ENCODE results near the gene PCYT1B. TPM values are rescaled to one million over a fixed set of nuclear protein-coding genes. Genes with fewer than 3 reads are reported as not detected.
"Not testable (repeated sequence)": the region's sequence is repeated elsewhere in the genome, so short reads cannot be mapped to it uniquely, and the experiment has no call there.

The PCYT1B gene
- total RNA-seq, 1 donor from 2014 or later = 1.1 TPM

DNA sequence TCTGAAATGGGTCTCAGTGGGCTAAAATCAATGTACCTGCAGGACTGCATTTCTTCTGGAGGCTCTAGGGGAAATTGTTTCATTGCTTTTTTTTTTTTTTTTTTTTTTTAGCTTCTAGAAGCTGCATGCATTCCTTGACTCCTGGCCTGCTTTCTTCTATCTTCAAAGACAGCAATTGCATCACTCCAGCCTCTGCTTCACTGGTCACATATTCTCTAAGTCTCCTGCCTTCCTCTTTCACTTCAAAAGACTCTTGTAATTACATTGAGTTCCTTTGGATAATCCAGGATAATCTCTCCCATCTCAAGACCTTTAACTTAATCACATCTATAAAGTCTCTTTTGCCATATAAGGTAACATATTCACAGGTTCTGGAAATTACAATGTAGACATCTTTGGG is 11.3 kb upstream of the PCYT1B start:
- H3K4me1 Mint-ChIP-seq (ENCODE audit: unreplicated experiment) = no peaks in the 10 kb centered on the region
- no peak overlapping the region for H3K4me3 Mint-ChIP-seq (ENCODE audit: unreplicated experiment)
- TF ChIP-seq, protein P1, sequence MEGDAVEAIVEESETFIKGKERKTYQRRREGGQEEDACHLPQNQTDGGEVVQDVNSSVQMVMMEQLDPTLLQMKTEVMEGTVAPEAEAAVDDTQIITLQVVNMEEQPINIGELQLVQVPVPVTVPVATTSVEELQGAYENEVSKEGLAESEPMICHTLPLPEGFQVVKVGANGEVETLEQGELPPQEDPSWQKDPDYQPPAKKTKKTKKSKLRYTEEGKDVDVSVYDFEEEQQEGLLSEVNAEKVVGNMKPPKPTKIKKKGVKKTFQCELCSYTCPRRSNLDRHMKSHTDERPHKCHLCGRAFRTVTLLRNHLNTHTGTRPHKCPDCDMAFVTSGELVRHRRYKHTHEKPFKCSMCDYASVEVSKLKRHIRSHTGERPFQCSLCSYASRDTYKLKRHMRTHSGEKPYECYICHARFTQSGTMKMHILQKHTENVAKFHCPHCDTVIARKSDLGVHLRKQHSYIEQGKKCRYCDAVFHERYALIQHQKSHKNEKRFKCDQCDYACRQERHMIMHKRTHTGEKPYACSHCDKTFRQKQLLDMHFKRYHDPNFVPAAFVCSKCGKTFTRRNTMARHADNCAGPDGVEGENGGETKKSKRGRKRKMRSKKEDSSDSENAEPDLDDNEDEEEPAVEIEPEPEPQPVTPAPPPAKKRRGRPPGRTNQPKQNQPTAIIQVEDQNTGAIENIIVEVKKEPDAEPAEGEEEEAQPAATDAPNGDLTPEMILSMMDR (IDR thresholded peaks at IDR 0.05) = no peak
- no peak overlapping the region for H3K27ac Mint-ChIP-seq (ENCODE audit: unreplicated experiment)
- peaks cover 23% of the 10 kb centered on the region for H3K27me3 Mint-ChIP-seq (ENCODE audit: unreplicated experiment)
- DNase-seq (ENCODE audit: extremely low spot score, unreplicated experiment) = no peak
- no peaks in the 10 kb centered on the region for H3K9me3 Mint-ChIP-seq (ENCODE audit: unreplicated experiment)
- H3K36me3 Mint-ChIP-seq (ENCODE audit: unreplicated experiment) = no peaks in the 10 kb centered on the region

DNA sequence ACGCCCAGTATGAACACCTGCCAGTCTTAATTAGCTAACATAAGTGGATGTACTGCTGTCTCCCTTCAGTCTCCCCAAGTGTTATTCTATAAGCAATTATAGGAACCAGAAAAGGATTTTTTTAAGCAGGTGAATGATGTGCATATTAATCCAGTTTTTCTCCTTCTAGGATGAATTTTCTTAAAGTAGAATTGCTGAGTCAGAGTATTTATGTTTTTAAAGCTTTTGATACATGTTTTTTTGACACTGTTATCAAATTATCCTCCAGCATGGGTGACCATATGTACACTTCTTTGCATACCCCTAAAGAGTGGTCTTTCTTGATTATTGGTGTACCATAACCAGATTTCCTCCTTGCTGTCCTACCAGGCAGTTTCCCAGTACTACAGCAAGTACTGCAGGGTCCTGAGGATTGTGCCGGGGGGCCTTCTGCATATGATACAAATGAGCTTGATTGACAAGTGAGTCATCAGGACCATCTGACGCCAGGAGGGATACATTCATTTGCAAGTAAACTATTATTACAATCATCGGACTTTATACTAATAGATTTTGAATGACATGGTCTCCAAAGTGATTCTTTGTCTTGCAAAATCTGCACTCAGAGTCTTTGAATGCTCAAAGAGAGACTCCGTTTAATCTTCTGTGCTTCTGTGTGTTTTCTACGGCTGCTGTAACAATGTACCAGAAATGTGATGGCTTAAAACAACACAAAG is 10.7 kb upstream of the PCYT1B start:
- DNase-seq (ENCODE audit: extremely low spot score, unreplicated experiment) = no peak
- H3K27ac Mint-ChIP-seq (ENCODE audit: unreplicated experiment) = no peak overlapping the region
- TF ChIP-seq, protein P1 (IDR thresholded peaks at IDR 0.05) = no peak
- H3K27me3 Mint-ChIP-seq (ENCODE audit: unreplicated experiment) = peaks cover 23% of the 10 kb centered on the region
- H3K4me3 Mint-ChIP-seq (ENCODE audit: unreplicated experiment) = no peak overlapping the region
- no peaks in the 10 kb centered on the region for H3K9me3 Mint-ChIP-seq (ENCODE audit: unreplicated experiment)
- no peaks in the 10 kb centered on the region for H3K36me3 Mint-ChIP-seq (ENCODE audit: unreplicated experiment)
- H3K4me1 Mint-ChIP-seq (ENCODE audit: unreplicated experiment) = no peaks in the 10 kb centered on the region

DNA sequence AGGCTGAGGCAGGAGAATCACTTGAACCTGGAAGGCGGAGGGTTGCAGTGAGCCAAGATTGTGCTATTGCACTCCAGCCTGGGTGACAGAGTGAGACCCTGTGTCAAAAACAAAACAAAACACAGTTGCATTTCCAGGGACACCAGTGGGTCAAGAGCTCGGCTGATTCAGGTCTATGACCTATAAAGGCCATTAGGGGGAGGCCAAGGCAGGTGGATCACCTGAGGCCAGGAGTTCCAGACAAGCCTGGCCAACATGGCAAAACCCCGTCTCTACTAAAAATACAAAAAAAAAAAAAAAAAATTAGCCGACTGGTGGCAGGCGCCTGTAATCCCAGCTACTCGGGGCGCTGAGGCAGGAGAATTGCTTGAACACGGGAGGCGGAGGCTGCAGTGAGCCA is 8.5 kb upstream of the PCYT1B start:
- not testable (repeated sequence) for H3K36me3 Mint-ChIP-seq (ENCODE audit: unreplicated experiment); H3K9me3 Mint-ChIP-seq (ENCODE audit: unreplicated experiment); H3K4me3 Mint-ChIP-seq (ENCODE audit: unreplicated experiment); H3K27me3 Mint-ChIP-seq (ENCODE audit: unreplicated experiment); H3K4me1 Mint-ChIP-seq (ENCODE audit: unreplicated experiment); DNase-seq (ENCODE audit: extremely low spot score, unreplicated experiment); H3K27ac Mint-ChIP-seq (ENCODE audit: unreplicated experiment)

DNA sequence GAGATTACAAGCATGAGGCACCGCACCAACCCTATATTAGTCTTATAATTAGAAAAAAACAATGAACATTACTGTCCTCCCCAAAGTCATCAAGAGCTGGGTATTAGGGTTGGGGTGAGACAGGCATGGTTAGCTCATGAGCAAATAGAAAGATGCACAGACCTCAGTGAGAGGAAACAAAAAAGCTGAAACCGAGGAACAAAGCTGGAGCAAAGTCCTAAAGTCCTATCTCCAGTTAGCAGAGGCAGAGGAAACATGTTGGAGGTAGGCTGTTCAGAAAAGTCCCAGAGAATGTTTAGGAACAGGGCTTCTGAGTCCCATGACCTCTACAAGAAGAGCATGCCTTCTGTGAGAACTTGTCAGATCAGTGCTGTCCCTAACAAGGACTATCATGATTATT is 4.6 kb upstream of the PCYT1B start:
- Mint-ChIP-seq H3K27ac (ENCODE audit: unreplicated experiment) (no peak overlapping the region), H3K36me3 (ENCODE audit: unreplicated experiment) (no peaks in the 10 kb centered on the region), H3K27me3 (ENCODE audit: unreplicated experiment) (peaks cover 12% of the 10 kb centered on the region), H3K4me1 (ENCODE audit: unreplicated experiment) (peaks cover 11% of the 10 kb centered on the region), H3K4me3 (ENCODE audit: unreplicated experiment) (no peak overlapping the region), H3K9me3 (ENCODE audit: unreplicated experiment) (no peaks in the 10 kb centered on the region)
- TF ChIP-seq, protein P1 (IDR thresholded peaks at IDR 0.05) = no peak
- no peak for DNase-seq (ENCODE audit: extremely low spot score, unreplicated experiment)

DNA sequence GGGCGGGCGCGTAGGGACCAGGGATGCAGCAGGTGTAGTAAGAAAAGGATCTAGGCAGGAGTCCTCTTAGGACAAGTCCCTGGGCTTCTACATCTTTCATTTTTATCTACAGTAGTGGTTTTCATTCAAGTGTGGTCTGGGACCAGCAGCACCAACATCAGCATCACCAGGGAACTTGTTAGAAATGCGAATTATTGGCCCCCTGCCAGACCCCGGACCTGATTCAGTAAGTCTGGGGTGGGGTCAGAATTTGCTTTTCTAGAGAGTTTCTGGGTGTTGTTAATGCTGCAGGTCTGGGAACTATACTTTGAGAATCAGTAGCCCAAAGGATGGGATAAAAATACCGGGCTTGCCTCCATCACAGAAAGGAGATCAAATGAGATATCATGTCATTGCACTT is 1.3 kb upstream of the PCYT1B start:
- no peaks in the 10 kb centered on the region for H3K9me3 Mint-ChIP-seq (ENCODE audit: unreplicated experiment)
- TF ChIP-seq, protein P1 (IDR thresholded peaks at IDR 0.05) = no peak
- peaks cover 25% of the 10 kb centered on the region for H3K27me3 Mint-ChIP-seq (ENCODE audit: unreplicated experiment)
- H3K4me1 Mint-ChIP-seq (ENCODE audit: unreplicated experiment) = peaks cover 20% of the 10 kb centered on the region
- H3K4me3 Mint-ChIP-seq (ENCODE audit: unreplicated experiment) = no peak overlapping the region
- no peak for DNase-seq (ENCODE audit: extremely low spot score, unreplicated experiment)
- no peak overlapping the region for H3K27ac Mint-ChIP-seq (ENCODE audit: unreplicated experiment)
- no peaks in the 10 kb centered on the region for H3K36me3 Mint-ChIP-seq (ENCODE audit: unreplicated experiment)

Measured in osteocyte (in vitro differentiated cells).